GM21786 (cell line): ENCODE results near the gene AGBL1.

Experiments used
- ATAC-seq: cut with Tn5 transposase; IDR thresholded peaks from one replicate; pipeline ENCODE4 v1.9.1; 2021; ENCODE audit not compliant: unreplicated experiment

Gene AGBL1

DNA sequence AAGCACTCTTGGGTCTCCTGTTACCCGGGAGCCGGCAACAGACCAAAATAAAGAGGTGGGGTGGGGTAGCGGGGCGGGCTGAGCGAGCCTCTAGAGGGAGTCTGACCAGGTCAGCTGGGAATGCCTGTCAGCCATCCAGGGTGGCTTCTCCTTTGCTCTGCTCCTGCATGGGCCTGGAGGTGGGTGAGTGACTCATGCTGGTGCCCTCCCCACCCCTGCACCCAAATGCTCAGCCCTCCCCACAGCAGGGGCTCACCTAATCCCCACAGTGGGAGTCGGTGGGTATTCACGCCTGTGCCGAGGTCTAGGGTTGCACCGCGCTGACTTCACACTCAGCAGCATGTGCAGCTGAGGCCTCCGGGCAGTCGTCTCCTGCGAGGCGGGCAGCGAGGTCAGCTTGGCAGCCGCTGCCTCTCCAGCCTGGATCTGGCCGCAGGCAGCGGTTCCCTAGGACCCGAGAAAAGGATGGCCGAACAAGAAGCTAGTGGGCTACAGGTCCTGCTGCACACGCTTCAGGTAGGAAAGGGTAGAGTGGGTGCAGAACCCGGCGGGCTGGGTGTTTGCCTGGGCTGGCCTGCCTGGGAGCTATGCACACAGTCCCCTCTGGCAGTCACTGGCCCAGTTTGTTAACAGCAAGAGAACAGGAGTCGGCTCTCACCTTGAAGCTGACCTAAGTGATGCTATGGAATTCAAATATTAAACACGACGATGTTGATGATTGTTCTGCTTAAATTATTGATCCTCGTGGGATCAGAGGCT is at the start of gene AGBL1:
TSS of gene AGBL1 (plus strand) at position 364 of the 759 bp plus-strand sequence.
- ATAC-seq = no peak

DNA sequence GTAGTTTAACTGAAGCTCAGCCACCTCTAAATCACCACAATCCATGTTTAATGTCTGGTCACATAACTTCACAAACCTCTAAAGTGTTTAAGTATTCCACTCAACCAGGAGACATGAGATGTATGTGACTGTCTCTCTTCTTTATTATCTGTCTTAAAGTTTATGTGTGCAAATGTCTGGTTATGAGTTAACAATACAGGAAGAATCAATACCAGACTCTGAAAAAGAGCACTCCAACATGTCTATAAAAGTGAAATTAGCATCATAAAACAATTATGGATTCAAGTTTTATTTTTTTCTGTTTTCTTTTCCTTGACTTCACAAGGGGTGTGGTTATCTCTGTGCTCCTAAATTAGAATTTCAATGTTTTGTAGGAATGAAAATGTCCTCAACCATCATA is 44.8 kb upstream of the AGBL1 start:
- no peak for ATAC-seq

DNA sequence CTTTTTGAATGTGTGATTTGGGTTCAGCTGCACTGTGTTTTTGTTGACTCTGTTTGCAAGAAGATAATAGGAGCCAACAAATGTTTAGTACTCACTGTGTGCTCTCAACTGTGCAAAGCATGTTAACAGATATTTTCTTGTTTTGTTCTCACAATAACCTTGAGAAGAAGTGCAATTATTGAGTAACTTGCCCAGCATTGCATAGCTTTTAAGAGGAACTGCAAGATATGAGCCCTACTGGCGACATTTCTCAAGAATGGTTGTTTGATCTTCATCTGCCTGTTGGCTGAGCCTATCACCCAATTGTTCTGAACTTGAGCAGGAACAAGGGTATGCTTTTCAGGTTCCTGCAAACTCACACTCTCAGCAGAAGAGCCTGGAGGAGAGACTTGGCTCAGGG is 43.4 kb upstream of the AGBL1 start:
- ATAC-seq = no peak

DNA sequence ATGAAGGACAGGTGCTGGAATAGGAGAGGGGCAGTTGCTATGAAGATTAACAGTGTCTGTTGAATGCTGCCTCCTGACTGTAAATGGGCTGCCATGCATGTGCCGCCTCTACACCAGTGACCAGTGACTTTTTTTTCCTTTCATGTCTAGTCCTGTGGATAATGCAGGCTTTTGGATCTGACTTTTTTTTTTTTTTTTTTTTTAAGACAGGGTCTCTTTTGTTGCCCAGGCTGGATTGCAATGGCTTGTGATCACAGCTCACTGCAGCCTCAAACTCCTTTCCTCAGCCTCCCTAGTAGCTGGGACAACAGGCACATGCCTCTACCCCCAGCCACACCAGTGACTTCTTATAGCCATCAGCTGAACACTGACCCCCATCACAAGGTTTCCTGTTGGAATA is 41.2 kb upstream of the AGBL1 start:
- ATAC-seq = no peak

DNA sequence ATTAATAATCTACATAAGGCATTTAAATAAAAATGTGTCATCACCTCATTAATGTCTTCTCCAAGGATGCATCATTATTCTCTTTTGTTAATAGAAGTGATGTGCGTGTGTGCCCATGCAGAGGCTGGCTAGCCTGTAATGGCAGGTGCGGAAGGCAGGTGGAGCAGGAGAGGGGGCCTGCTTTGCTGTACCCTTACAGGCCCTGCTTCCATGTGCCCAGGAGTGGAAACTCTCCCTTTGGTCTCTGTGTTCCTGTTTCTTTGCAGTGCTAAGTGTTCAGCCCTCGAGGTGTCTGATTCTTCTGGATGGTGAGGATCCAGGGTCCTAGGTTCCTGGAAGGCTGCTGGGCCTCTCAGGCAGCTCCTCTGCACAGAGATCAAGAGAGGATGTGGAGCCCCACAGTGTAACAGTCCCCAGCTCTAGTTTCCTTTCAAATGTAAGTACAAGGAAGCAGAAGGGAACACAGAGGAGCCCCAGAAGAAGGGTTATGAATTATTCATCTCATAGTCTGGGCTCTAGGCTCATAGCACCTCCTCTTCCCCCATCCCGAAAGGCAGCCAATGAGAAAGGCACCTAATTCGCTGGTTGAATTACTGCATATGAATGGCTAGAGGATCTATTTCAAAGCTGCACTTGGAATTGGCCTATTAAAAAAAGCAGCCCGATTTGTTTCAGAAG is 39.2 kb upstream of the AGBL1 start:
- no peak for ATAC-seq

DNA sequence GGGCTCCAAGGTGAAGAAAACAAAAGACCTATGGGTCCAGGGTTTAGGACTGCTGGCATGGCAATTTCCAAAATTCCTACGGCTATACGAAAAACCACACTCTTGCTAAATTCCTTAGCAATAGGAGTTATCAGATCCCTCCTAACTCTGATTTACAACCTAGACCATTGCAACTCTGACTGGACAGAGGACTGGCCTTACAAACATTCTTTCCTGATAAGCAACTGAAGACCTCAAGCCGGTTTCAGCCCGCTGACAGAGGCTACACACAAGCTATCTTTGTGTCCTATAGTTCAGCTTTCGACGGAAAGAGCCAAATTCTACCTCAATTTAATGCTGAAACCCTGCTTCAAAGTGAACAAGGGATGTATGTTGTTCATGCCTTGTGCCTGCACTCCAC is 38.3 kb upstream of the AGBL1 start:
- no peak for ATAC-seq

DNA sequence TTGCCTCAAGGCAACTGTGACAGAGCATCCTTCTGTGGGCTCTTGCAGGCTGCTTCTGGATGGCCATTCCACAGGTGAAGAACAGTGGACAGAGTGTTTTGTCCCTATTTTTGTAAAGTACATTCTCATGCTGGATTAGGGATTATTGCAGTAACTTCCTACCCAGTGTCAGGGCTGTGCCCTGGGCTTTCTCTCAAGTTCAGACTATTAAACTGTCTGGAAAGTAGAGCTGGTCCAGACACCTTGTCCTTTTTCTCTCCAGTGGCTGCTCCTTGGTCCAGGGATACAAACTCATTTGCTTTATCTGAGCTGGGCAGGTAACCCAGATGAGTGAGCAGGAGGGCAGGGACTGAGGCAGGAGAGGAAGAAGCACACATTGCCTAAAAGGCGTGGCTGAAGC is 37.4 kb upstream of the AGBL1 start:
- no peak for ATAC-seq

DNA sequence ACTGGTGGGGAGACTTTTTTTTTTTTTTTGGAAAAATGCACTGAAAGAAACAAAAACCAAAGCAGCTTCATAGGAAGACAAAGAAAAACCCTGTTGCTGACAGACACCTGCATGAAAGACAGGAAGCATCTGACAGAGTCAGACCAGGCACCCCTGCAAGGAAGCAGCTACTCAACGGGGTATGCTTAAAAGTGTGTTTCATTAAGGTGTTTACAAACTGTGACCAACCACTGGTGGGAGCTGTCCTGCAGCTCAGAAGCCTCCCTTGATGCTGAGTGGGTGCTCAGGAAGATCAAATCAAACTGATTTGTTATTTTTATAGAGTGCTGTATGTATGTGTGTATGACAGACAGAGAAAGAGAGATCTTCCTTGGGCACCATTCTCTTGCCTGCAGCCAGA is 34.7 kb upstream of the AGBL1 start:
- no peak for ATAC-seq

DNA sequence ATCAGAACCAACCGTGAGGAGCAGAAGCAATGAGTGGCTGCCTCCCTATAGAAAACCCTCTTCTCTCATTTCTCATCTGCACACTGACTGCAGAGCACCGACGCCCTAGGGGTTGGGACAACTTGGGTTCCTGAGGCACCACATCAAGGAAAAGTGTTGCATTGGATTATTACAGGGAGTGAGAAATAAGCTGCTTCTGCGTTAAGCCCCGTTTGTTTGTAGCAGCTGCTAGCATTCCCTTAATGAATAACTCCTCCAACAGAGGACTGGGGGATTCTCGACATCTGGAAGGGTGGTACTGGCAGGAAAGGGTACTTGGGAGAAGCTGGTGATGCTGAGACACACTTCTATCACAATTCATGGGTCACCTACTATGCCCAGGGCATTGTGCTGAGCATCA is 25.3 kb upstream of the AGBL1 start:
- ATAC-seq = no peak

DNA sequence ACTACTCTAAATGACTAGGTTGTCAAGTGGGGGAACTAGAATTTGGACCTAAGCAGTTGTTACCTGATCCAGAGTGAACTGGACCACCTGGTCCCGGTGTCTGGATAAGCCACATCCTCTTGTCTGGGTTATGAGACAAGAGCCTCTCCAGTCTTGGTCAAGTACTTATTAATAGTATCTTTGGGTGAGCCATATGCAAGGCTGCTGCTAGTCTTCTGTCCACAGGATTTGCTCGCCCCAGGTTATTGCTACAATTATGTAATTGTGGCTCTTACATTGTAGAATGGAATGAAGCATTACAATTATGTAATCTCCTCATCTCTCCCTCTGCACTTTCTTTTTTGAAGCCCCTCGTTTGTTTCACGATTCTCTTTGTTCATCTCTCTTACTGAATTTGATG is 24.0 kb upstream of the AGBL1 start:
- ATAC-seq = no peak

DNA sequence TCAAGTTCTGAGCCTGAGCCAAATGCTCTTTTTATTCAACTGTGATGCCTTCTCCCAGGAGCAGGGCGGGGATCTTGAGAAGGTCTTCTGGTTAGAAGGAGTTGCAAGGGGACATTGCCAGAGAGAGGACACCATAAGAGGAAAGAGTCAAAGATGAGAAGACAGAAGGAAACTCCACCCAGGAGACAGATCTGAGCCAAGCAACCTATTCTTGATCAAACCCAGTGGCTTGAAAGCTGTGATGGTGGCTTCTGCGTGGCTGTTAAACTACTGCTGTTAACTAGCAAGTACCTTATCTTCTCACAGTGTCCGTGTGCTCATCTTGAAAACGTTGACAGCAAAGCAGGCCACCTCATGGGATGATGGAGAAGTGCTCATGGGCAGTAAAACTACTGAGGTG is 19.8 kb upstream of the AGBL1 start:
- ATAC-seq = no peak

DNA sequence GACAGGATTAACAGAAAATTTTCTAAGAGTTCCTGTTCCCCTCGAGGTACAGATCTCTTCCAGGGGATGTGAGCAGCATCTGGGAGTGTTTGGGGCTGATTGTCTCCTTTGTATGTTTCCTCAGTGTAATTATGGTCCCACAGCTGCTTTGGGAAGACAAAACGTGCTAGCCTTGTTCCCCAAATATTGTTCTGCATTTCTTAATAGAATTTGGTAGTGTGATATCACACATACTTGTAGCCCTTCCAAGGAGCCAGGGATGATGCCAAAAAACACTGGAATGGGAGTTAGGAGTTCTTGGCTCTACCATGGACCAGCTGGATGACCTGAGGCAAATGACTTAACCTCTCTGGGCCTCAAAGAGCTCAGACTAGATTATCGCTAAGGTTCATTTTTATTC is 19.0 kb upstream of the AGBL1 start:
- ATAC-seq = no peak

DNA sequence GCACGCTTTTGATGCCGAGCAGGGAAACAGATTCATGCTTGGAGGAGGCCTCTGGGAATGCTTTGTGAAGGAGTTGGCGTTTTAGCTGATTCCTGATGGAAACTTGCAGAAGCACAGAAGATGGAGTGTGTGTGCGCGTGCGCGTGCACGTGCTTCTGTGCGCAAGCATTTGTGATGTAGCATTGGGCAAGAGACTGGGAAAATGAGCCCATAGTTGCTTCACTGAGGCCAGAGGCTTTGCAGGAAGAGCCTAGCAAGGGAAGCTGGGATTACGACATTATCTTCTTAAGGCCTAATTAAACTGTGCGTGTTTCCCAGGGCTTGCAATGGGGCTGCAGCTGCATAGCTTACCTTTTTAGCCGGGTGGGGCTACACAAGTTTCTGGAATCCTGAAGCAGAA is 18.1 kb upstream of the AGBL1 start:
- no peak for ATAC-seq

DNA sequence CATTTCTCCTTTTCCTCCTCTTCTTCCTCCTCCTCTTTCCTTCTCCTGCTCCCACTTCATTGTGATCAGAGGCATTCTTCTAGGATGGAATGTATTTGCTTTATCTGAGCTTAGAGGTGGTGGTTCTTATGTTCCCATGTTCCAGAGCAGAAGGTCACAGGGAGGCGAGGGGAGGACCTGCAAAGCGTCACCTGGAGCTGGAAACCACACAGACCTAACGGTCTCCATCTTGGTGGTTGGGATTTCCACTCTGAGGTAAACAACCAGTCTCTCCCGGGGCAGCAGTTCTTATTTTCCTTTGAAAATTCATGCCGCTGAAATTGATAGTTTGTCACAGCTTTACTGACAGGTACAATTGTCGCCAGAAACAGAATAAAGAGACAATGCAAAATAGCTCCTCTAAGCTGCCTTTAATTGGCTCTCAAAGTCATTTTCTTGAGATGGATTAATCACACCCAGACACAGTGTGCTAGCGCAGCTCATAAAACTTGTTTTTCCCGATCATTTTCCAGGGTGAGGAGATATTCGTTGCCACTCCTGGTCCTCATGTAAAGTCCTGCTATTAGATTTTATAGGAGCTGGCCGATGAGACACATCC is 16.9 kb upstream of the AGBL1 start:
- ATAC-seq = no peak

DNA sequence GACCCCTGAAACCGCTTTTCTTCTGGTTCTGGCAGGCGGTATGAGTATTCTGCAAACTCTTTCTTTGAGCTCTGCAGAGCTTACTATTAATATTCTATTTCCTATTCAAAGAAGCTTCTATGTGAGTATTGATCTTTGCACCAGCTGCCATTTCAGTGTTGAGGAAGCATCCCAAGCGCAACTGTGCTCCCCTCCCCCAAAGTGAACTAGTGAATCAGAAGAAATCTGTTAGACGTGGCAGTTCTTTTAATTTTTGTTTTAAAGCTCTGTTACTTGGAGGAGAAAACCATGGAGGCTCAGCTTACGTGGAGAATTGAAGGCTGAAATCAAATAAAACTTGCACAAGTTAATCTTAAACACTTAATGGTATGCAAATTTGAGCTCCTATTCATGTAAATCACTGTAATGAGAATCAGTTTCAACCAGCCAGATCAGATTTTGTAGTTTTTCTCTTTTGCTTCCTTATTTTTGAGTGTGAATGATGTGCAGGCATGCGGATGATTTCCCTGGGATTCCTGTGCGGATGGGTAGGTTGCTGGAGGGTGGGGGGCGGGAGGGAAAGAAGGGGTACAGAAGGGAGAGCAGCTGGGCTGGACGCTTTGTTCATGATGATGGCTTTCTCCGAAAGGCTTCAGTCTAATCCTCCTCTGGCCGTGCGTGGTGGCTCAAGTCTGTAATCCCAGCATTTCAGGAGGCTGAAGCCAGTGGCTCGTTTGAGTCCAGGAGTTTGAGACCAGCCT is 16.1 kb upstream of the AGBL1 start:
- no peak for ATAC-seq

DNA sequence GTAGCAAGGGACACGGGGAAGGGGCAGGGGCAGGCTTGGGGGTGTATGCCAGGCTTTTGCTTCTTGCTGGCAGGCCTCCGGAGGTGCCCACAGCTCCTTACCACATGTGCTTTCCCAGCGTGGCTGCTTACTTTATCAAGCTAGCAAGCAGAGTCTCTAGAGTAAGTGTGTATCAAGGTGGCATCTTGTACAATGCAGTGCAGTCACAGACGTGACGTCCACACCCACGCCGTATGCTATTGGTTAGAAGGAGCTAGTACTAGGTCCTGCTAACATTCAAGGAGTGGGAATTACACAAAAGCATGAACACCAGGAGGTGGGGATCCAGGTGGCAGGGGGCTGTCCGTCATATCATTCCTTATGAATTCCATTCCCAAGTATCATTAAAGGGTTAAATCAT is 15.3 kb upstream of the AGBL1 start:
- ATAC-seq = no peak

DNA sequence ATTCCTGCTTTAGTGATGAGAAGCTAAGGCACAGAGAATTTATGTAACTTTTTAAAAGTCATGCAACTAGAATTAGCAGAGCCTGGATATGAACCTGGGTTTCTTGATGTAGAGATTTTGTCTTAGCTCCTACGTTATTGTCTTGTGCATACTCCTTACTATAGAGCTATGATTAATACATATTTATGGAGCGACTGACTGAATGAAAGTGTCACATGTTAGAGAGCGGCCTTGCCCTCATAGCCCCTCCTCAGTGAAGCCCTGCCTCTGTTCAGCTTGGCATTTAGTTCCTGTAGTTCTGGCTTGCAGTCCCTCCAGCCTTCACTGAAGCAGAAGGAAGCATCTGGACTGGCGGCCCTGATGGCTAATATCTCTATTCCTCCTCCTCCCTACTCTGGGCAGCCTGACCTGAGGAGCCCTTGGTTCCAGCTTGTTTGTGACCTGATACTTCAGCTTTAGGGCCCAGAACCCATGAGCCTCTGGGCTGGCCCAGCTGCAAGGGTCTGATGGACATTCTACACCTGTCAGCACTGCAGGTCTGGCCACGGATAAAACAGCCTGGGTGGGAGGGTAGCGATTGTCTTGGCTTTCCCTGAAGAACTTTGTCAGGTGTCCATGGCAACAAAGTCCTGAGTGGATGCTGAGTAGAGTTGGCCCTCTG is 13.4 kb upstream of the AGBL1 start:
- no peak for ATAC-seq

DNA sequence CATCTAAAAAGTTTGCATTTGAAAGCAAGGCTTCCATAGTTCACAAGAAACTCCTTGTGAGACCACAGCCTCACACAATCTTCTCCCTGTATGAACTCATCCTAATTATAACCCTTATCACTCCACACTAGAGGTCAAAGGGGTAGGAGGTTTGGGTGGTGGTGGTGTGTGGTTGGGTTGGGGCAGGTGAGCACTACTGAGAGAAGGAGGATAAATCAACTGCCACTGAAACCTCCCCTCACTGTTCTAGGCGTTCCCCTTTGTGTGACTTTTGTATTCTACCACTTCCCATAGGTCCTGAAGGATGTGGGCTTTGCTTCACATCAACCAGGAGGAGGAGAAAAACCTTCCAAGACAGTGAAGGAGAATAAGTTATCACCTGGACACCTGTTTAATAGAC is 6.4 kb upstream of the AGBL1 start:
- ATAC-seq = no peak

DNA sequence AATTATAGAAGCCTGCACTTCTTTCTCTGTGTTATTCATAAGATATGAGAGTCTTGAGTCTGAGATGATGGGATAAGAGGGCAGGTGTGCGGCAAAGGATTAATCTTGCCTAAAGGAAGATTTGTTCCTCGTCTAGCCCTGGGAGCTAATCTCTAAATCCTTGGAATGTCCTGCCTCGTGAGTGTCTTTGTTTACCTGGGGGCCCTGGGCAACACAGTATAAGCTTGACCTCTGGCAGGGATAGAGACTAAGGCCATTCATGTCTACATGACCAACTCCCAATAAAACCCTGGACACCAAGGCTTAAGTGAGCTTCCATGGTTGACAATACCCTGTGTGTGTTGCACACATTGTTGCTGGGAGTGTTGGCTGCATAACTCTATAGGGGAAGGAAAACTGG is 3.2 kb upstream of the AGBL1 start:
- ATAC-seq = no peak

DNA sequence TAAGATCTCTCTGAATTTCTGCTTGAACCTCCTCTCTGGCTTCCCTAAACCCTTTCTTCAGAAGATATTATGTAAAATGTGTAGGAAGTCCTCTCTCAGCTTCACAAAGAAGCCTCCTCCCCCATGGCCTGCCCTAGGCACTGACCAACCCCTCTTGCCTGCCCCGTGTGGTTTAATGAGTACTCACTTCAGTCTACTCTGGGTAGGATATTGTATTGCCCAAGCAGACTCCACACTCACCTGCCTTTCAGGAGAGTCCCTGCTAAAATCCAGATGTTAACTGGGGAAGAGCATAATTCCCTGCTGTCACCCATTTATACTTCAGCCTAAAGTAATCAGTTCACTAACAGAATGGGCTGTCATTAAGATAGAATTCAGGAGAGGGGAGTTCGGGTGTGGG is 2.6 kb upstream of the AGBL1 start:
- ATAC-seq = no peak

DNA sequence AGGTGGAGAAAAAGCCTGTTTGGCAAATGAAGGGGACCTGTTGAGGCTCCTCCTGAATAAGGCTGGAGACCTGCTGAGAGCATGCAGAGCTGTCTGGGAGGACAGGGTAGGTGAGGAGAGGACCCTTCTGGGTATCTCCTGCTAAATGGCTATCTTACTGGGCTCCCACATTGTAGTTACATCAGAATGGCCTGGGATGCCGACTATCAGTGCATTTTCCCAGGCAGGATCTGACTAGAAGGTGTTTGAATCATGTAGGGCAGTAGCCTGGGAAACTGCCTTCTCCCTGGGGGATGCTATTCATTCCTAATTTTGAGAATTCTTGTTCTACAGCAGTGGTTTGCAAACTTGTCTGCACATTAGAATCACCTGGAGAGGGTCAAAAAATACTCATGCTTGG is 631 bp downstream of the AGBL1 start:
- ATAC-seq = no peak
